ENCODE data around the gene CD300LF.

The CD300LF gene

GRCh38 chr17:74732042-74732867 lies 19.5 kb upstream of the CD300LF start:
- TF ChIP-seq, protein P1, sequence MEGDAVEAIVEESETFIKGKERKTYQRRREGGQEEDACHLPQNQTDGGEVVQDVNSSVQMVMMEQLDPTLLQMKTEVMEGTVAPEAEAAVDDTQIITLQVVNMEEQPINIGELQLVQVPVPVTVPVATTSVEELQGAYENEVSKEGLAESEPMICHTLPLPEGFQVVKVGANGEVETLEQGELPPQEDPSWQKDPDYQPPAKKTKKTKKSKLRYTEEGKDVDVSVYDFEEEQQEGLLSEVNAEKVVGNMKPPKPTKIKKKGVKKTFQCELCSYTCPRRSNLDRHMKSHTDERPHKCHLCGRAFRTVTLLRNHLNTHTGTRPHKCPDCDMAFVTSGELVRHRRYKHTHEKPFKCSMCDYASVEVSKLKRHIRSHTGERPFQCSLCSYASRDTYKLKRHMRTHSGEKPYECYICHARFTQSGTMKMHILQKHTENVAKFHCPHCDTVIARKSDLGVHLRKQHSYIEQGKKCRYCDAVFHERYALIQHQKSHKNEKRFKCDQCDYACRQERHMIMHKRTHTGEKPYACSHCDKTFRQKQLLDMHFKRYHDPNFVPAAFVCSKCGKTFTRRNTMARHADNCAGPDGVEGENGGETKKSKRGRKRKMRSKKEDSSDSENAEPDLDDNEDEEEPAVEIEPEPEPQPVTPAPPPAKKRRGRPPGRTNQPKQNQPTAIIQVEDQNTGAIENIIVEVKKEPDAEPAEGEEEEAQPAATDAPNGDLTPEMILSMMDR (IDR thresholded peaks at IDR 0.05; ENCODE audit: low read depth, low read length): no peak
- DNase-seq (ENCODE audit: low read depth in 2 of 2): no peak
- H3K4me3 ChIP-seq (replicated peaks in 1 of 2; ENCODE audit: low read depth in 2 of 2, low read length in 2 of 2): no peak overlapping the region

DNA sequence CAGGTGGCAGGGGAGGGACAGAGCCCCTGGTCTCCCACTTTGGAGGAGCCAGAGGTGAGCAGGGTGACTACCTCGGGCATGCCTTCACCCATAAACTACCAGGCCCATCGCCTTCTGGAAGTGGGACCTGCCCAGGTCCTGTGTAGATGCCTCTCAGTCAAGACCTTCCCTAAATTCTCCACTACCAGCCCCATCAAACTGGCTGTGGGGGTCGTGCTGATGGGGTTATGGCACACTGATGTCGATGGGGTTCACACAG lies 18.6 kb upstream of the CD300LF start:
- TF ChIP-seq, protein P1 (IDR thresholded peaks at IDR 0.05; ENCODE audit: low read depth, low read length): no peak
- no peak for DNase-seq (ENCODE audit: low read depth in 2 of 2)
- no peak overlapping the region for H3K4me3 ChIP-seq (replicated peaks in 1 of 2; ENCODE audit: low read depth in 2 of 2, low read length in 2 of 2)

DNA sequence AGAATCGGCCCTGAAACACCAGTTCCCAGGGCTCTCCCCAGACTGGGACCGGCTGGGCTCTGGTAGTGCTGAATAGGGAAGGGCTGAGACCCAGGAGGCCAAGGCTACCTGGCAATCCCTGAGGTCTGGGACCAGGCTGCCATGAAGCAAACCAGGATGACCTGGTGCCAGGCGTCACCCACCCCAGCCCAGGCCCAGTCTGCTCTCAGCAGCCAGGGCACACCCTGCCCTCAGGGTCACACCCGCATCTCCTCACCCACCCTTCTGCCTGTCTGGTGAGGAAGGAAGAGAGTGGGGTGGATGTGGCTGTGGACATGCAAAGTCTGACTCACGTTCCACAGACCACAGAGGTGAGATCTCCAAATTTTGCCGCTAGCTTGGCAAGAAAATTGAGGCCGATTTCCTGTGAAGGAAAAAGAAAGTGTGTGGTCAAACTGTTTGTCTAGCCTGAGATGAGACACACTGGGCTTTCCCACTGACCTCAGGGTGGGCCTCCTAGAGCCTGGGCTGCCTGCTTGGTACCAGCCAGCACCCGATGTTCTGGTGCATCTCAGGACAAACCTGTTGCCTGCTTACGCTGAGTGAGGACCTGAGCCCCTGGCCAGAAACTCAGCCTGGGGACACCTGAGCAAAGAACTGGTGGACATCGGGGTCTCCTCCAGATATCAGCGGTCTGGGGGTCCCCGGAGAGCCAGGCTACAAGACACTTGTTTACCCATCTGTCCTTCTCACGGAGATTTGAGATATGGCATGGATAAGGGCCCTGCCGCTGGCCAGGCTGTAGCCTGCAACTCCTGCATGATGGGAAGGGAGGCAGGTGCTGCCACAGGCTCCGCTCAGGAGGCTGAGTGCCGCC lies 18.0 kb upstream of the CD300LF start:
- TF ChIP-seq, protein P1 (IDR thresholded peaks at IDR 0.05; ENCODE audit: low read depth, low read length): no peak
- no peak for DNase-seq (ENCODE audit: low read depth in 2 of 2)
- H3K4me3 ChIP-seq (replicated peaks in 1 of 2; ENCODE audit: low read depth in 2 of 2, low read length in 2 of 2): no peak overlapping the region

GRCh38 chr17:74729866-74730265 lies 17.1 kb upstream of the CD300LF start:
- H3K4me3 ChIP-seq (replicated peaks in 1 of 2; ENCODE audit: low read depth in 2 of 2, low read length in 2 of 2): no peak overlapping the region
- DNase-seq (ENCODE audit: low read depth in 2 of 2): no peak
- TF ChIP-seq, protein P1 (IDR thresholded peaks at IDR 0.05; ENCODE audit: low read depth, low read length): no peak

DNA sequence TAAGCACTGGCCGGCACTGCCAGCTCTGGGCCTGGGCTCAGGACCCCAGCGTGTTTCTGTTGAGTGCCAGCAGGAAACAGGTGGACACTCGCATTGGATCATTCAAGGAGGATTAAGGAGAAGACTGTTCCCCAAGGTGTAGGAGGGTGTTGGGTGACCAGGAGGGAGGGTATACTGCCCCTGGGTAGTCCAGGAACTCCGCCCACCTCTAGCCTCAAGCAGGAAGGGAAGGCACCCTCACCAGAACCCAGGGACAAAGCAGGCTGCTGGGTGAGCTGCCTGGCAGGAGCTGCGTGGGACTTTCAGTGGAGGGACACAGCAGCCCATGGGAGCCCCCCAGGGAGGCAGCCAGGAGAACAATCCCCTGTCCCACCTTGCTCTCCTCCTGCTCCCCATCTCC lies 16.6 kb upstream of the CD300LF start:
- H3K4me3 ChIP-seq (replicated peaks in 1 of 2; ENCODE audit: low read depth in 2 of 2, low read length in 2 of 2): no peak overlapping the region
- no peak for DNase-seq (ENCODE audit: low read depth in 2 of 2)
- TF ChIP-seq, protein P1 (IDR thresholded peaks at IDR 0.05; ENCODE audit: low read depth, low read length): no peak

GRCh38 chr17:74728702-74729075 lies 16.0 kb upstream of the CD300LF start:
- TF ChIP-seq, protein P1 (IDR thresholded peaks at IDR 0.05; ENCODE audit: low read depth, low read length): no peak
- DNase-seq (ENCODE audit: low read depth in 2 of 2): no peak
- H3K4me3 ChIP-seq (replicated peaks in 1 of 2; ENCODE audit: low read depth in 2 of 2, low read length in 2 of 2): no peak overlapping the region

Data from cardiac fibroblast (primary cell).